DND-41 (cell line): Measurements from ENCODE around the gene HADHB.

ENCODE experiments used
- EZH2 ChIP-seq: IDR thresholded peaks from 3 replicates; pipeline ENCODE4 v1.6.1; 2012; ENCODE audit warnings: borderline replicate concordance, low read depth, mild to moderate bottlenecking, moderate library complexity, low read length, inconsistent platforms; ENCODE audit not compliant: severe bottlenecking
- TF ChIP-seq, protein P1 (sequence below): IDR thresholded peaks from 2 replicates; pipeline ENCODE4 v1.5.1; 2012; ENCODE audit warnings: borderline replicate concordance, low read length, moderate library complexity, mild to moderate bottlenecking; ENCODE audit not compliant: poor library complexity, severe bottlenecking; ENCODE audit errors: extremely low read depth

GRCh38 chr2:26268213-26268612, 23.5 kb downstream of the HADHB start:
- TF ChIP-seq, protein P1, sequence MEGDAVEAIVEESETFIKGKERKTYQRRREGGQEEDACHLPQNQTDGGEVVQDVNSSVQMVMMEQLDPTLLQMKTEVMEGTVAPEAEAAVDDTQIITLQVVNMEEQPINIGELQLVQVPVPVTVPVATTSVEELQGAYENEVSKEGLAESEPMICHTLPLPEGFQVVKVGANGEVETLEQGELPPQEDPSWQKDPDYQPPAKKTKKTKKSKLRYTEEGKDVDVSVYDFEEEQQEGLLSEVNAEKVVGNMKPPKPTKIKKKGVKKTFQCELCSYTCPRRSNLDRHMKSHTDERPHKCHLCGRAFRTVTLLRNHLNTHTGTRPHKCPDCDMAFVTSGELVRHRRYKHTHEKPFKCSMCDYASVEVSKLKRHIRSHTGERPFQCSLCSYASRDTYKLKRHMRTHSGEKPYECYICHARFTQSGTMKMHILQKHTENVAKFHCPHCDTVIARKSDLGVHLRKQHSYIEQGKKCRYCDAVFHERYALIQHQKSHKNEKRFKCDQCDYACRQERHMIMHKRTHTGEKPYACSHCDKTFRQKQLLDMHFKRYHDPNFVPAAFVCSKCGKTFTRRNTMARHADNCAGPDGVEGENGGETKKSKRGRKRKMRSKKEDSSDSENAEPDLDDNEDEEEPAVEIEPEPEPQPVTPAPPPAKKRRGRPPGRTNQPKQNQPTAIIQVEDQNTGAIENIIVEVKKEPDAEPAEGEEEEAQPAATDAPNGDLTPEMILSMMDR = no peak
- TF ChIP-seq EZH2 = no peak
